Spinal cord (tissue), 10 donors: ENCODE data around the gene TP63. TPM values are rescaled to one million over a fixed set of nuclear protein-coding genes. Genes with fewer than 3 reads are reported as not detected.
A peak's percentile ranks its signal among the peaks of the same experiment; 100 is the strongest.

ENCODE experiments used
- DNase-seq, 6 donors: peaks; one replicate each; pipeline versions ENCODE4 v3.0.0 to v3.0.0-alpha.2; 2013 to 2015; ENCODE audit warnings: low spot score in 6 of 6, low read depth in 4 of 6
- H3K27ac ChIP-seq: one replicate; pipeline ENCODE4 v1.5.1; 2013; ENCODE audit warnings: low read depth, low read length, control low read depth
- H3K27me3 ChIP-seq: one replicate; pipeline ENCODE4 v1.6.1; 2013; ENCODE audit warnings: low read length; ENCODE audit not compliant: control insufficient read depth, insufficient read depth
- H3K36me3 ChIP-seq: one replicate; pipeline ENCODE4 v1.6.1; 2013; ENCODE audit warnings: low read length; ENCODE audit not compliant: control insufficient read depth, insufficient read depth
- H3K4me1 ChIP-seq: one replicate; pipeline ENCODE4 v1.6.1; 2013; ENCODE audit warnings: low read length; ENCODE audit not compliant: control insufficient read depth, insufficient read depth
- H3K4me3 ChIP-seq: one replicate; pipeline ENCODE4 v1.5.1; 2013; ENCODE audit warnings: low read depth, low read length, control low read depth
- H3K9me3 ChIP-seq: one replicate; pipeline ENCODE4 v1.6.1; 2013; ENCODE audit warnings: low read length; ENCODE audit not compliant: control insufficient read depth, insufficient read depth
- WGBS: methylation state at CpG from one replicate; pipeline ENCODE4 v1.1.5; 2013; ENCODE audit warnings: missing lambda C conversion rate; ENCODE audit not compliant: insufficient coverage; 5-methylcytosine and 5-hydroxymethylcytosine counted together
- polyA plus RNA-seq, 2 donors: library from polyadenylated mRNA; unstranded; fragments of 120-200 nt; gene quantifications; one replicate each; pipeline ENCODE4 v1.2.1, GENCODE V29; 2013; ENCODE audit not compliant: insufficient read length in 2 of 2
- total RNA-seq, 2 donors: library from RNA; depleted of rRNA in 1 of 2; stranded (reverse); fragments of 120-200 nt in 1 of 2; fragments of >200 nt in 1 of 2; gene quantifications; one replicate each; pipeline versions ENCODE4 v1.2.3 to v1.2.4, GENCODE V29; 2013 to 2014
- donor health status: healthy.

Gene TP63
- total and polyA plus RNA-seq, 4 donors: 0.29 to 4.3 (median 2.2) TPM

DNA sequence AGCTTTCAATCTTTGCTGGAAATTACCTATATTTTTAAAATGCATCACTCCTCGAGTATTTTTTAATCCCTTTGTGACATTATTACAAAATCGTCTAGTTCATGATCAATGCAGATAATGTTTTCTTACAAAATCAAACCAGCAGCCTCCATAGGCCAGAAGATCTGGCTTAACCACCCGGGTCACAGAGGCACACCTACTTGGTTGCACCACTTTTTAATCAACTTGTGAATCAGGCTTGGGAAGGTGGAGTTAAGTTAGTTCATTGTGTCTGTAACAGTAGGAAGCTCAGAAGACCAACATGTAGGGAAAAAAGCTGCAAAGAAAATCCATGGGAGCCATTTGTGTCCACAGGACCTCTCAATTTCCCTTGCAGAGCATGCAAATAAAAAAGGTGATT lies 148.0 kb downstream of the TP63 start:
- no peaks in the 10 kb centered on the region for H3K27me3 ChIP-seq
- H3K9me3 ChIP-seq: no peaks in the 10 kb centered on the region
- no peak overlapping the region for H3K27ac ChIP-seq
- no peaks in the 10 kb centered on the region for H3K36me3 ChIP-seq
- H3K4me3 ChIP-seq: no peak overlapping the region
- DNase-seq: no peak
- no peaks in the 10 kb centered on the region for H3K4me1 ChIP-seq
- WGBS: 80% methylated on average over 1 of the region's 3 CpGs

DNA sequence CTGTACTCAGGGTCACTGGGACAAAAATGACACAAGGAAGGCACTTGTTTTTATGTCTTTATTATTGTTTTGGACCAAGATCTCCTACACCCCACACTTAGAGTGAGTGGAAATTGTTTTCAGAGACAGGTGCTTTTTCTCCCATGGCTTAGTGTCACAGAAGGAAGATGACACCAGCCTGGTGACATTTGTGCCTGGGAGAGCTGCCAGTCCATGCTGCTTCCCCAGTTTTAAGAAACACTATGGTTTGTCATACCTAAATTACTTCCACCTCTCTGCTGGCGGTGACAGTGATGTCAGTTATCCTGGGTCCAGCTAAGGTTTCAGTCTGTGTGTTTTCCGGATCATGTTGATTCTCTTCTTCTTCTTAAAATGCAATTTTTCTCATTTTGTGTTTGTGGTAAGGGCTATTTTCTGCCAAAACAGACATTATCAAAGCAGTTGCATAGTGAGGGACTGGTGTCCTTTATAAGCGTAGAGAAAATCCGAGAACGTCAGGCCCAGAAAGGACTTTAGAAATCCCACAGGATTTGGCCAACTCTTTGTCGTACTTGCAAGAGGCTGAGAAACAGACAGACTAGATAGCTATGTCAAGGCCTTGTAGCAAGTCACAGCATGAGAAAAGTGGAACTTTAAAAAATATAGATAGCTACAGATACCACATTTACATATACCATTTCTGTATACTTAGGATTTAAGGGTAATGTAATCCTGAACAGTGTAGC lies 149.5 kb downstream of the TP63 start:
- Histone ChIP-seq H3K9me3 (no peaks in the 10 kb centered on the region), H3K4me3 (no peak overlapping the region), H3K27me3 (no peaks in the 10 kb centered on the region), H3K36me3 (no peaks in the 10 kb centered on the region), H3K4me1 (no peaks in the 10 kb centered on the region), H3K27ac (no peak overlapping the region)
- no peak for DNase-seq
- 74% methylated on average over 5 of the region's 6 CpGs for WGBS

DNA sequence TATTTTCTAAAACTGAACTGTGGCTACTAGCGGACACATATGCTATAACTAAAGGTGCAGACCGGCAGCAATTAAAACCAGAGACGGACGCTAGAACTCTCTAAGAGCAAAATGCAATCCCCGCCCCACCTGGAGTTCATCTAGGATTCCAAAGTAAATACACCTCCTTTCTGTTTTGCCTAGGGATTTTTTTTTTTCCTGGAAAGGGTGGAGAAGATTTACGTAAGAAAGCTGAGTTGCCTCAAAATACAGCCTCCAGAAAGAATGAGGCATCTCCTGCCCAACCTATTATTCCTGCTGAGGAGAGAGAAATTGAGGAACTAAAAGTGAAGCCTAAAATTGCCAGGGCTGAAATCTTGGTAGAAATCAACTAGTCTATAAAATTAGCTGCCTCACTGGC lies 150.2 kb downstream of the TP63 start:
- no peak overlapping the region for H3K4me3 ChIP-seq
- H3K36me3 ChIP-seq: no peaks in the 10 kb centered on the region
- peak in 1 of 6 donors; percentile 16 for DNase-seq
- no peaks in the 10 kb centered on the region for H3K4me1 ChIP-seq
- H3K27me3 ChIP-seq: no peaks in the 10 kb centered on the region
- H3K27ac ChIP-seq: no peak overlapping the region
- no CpG with 5 or more reads among the region's 6 CpGs for WGBS
- no peaks in the 10 kb centered on the region for H3K9me3 ChIP-seq

- Histone ChIP-seq H3K4me3 (no peak overlapping the region), H3K27ac (no peak overlapping the region), H3K27me3 (no peaks in the 10 kb centered on the region), H3K36me3 (no peaks in the 10 kb centered on the region), H3K9me3 (no peaks in the 10 kb centered on the region), H3K4me1 (no peaks in the 10 kb centered on the region)
- 90% methylated on average over 6 of the region's 8 CpGs for WGBS
- DNase-seq: no peak
These were observed 155.4 kb downstream of the TP63 start for GRCh38 chr3:189786479-189787064.

GRCh38 chr3:189787191-189787590 lies 156.0 kb downstream of the TP63 start:
- Histone ChIP-seq H3K4me3 (no peak overlapping the region), H3K27ac (no peak overlapping the region), H3K4me1 (no peaks in the 10 kb centered on the region), H3K27me3 (no peaks in the 10 kb centered on the region), H3K9me3 (no peaks in the 10 kb centered on the region), H3K36me3 (no peaks in the 10 kb centered on the region)
- WGBS: 0% methylated on average over 1 of the region's 3 CpGs
- DNase-seq: no peak

GRCh38 chr3:189787632-189788031 lies 156.4 kb downstream of the TP63 start:
- H3K36me3 ChIP-seq: no peaks in the 10 kb centered on the region
- no peak overlapping the region for H3K4me3 ChIP-seq
- WGBS: 68% methylated on average over 2 of the region's 3 CpGs
- no peaks in the 10 kb centered on the region for H3K27me3 ChIP-seq
- no peak overlapping the region for H3K27ac ChIP-seq
- H3K4me1 ChIP-seq: no peaks in the 10 kb centered on the region
- no peak for DNase-seq
- H3K9me3 ChIP-seq: no peaks in the 10 kb centered on the region

DNA sequence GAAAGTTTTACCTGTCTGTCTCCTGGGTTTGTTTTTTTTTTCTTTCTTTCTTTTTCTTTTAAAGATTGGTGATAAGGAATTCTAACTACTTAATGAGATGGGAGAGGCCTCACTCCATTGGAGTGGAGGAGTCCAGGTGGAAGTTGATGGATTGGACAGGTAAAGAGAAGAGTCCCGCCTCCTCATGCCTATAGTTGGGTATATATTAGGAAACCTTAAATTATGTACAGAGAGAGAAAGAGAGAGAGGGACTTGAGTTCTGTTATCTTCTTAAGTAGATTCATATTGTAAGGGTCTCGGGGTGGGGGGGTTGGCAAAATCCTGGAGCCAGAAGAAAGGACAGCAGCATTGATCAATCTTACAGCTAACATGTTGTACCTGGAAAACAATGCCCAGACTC lies 158.2 kb downstream of the TP63 start:
- no peaks in the 10 kb centered on the region for H3K27me3 ChIP-seq

DNA sequence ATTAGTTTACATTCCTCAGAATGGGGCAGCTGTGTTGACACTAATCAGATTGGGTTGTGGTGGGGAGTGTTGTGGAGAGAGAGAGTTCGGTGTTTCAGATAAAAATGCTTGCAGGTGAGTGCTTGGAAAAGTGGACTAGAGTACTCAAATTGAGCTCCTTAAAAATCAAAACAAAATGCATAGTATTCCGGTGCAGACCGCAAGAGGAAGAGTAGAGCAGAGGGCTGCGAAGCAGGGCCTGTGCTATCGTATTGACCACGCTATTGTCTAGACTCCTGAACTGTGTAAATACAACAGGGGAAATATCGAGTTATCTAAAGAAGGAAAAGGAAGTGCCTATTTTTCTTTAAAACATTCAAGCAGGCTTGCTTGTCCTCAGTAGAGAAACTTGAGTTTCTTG lies 159.5 kb downstream of the TP63 start:
- no peaks in the 10 kb centered on the region for H3K36me3 ChIP-seq
- H3K27ac ChIP-seq: no peak overlapping the region
- 100% methylated on average over 1 of the region's 7 CpGs for WGBS

More for the DNA sequence above, 158.2 kb downstream of the TP63 start:
- DNase-seq: no peak
- 0% methylated on average over 1 of the region's 2 CpGs for WGBS
- no peaks in the 10 kb centered on the region for H3K4me1 ChIP-seq
- H3K27ac ChIP-seq: no peak overlapping the region
- no peak overlapping the region for H3K4me3 ChIP-seq
- H3K36me3 ChIP-seq: no peaks in the 10 kb centered on the region
- no peaks in the 10 kb centered on the region for H3K9me3 ChIP-seq

DNA sequence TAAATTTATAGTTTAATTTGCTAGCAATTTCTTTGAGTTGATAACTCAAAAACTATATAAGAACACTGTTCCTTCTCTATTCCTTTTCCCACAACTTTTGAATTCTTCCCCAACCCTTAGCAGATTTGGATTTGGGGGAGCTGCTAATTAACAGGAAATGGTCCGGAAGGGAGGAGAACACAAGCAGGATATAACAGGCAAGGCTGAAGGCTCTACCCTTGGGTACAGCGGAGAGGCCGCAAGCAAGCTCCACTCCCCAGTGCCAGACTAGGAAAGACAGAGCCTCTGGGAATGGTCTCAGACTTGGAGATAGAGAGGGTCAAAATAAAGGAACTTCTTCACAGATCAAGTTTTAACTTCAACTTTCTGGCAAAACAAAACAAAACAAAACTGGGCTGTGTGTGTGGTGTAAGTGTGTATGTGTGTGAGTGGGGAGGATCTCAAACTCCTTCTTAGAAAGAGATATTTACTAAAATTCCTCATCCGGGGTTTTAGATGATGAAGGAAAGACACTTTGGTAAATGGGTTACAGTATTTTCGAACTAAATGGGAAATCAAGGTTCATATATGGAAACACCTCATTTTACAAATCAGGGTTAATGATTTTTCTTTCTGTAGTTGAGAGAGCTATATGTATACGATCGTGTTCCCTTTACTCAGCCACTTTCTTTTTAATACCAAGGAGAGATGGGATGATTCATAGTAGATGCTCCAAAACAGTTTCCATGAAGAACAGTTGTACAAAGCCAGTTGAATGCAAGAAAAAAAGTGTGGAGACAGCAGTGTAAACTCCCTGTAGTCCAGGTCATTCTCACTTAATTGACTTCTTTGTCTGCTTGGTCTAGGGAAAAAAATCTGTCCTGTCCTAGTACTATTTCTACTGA lies 161.1 kb downstream of the TP63 start:
- H3K27me3 ChIP-seq: no peaks in the 10 kb centered on the region
- no peak for DNase-seq
- H3K36me3 ChIP-seq: no peaks in the 10 kb centered on the region
- H3K4me1 ChIP-seq: no peaks in the 10 kb centered on the region
- no peak overlapping the region for H3K4me3 ChIP-seq
- 100% methylated on average over 1 of the region's 7 CpGs for WGBS
- H3K9me3 ChIP-seq: no peaks in the 10 kb centered on the region
- no peak overlapping the region for H3K27ac ChIP-seq

More for the DNA sequence above, 159.5 kb downstream of the TP63 start:
- H3K9me3 ChIP-seq: no peaks in the 10 kb centered on the region
- no peaks in the 10 kb centered on the region for H3K4me1 ChIP-seq
- H3K27me3 ChIP-seq: no peaks in the 10 kb centered on the region
- DNase-seq: no peak
- no peak overlapping the region for H3K4me3 ChIP-seq
